Hematopoietic multipotent progenitor cell treated with erythropoietin and hydrocortisone succinate and interleukin-3 and kit ligand, for 8 days (in vitro differentiated cells): ENCODE measurements around the gene HDLBP.
A peak's percentile ranks its signal among the peaks of the same experiment; 100 is the strongest.
"Not testable (repeated sequence)": the region's sequence is repeated elsewhere in the genome, so short reads cannot be mapped to it uniquely, and the experiment has no call there.

ENCODE experiments used
- DNase-seq: peaks from one replicate; pipeline ENCODE4 v3.0.0-alpha.2; 2015

The HDLBP gene

DNA sequence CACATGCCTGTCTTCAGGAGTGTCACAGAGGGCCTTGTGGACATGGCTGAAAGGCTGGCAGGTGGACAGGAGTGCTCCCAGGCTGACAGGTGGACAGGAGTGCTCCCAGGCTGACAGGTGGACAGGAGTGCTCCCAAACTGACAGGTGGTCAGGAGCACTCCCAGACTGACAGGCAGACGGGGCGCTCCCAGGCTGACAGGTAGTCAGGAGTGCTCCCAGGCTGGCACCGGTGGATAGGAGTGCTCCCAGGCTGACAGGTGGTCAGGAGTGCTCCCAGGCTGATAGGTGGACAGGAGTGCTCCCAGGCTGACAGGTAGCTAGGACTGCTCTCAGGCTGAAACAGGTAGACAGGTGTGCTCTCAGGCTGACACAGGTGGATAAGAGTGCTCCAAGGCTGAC lies 110.4 kb downstream of the HDLBP start:
- no peak for DNase-seq

DNA sequence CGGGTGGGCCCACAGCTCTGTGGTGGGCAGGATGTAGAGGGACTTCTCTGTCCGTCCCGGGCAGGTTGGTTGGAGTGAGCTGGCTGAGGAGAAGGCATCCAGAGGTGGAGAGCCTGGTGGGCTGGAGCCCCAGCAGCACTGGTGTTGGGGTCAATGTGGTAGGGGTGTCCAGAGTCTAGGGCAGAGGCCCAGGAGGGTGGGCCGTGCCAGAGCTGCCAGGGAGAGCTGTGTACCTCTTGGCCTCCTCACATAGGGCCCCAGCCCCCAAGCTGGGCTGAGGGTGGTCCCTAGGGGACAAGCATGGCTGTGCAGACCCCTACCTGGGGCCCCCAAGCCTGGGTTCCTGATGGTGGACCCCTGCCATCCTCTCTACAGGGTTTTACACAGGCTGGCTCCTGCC lies 111.0 kb downstream of the HDLBP start:
- no peak for DNase-seq

DNA sequence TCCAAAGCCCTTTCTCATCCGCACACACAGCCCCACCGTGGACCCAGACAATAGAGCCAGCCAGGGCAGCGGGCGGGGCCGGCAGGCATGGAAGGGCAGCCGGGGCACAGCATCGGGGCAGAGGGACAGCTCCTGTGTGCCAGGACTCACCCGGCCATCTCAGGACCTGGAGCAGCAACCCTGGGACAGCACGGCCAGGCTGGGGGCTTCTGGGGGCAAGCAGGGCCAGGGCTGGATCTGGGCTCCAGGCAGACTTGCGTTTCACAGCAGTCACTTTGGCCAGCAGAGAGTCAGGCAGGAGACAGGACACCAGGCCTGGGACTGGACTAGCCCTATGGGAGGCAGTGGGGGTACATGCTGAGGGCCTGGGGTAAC lies 111.5 kb downstream of the HDLBP start:
- no peak for DNase-seq

DNA sequence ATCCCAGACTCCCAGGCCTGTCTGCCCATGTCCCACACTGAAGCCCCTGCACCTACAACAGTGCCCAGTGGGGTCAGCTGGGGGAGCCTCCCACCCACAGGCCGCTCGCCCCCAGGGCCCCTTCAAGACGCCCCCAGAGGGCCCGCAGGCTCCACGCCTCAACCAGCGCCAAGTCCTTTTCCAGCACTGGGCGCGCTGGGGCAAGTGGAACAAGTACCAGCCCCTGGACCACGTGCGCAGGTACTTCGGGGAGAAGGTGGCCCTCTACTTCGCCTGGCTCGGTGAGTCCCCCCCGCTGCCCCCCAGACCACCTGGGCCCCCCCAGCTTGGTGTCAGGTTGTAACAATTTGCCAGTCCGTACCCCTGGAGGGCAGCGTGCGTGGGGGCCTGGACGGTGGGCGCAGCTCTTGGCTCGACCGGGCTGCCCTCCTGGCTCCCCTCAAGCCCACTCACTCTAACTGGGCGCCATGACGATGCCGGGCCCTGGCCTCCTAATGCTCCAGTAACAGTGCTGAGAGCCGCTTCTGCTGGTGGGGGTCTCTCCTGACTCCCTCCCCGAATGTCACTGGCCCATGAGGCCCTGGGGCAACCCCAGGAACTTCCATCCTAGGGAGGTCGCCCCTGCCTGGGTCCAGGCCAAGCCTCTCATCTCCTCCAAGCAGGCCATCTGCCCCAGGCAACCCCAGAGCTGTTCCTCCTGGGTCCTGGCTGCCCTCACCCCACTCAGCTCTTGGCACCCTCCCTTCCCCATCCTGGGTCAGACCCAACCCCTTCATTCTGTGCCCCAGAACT lies 112.1 kb downstream of the HDLBP start:
- DNase-seq: no peak

DNA sequence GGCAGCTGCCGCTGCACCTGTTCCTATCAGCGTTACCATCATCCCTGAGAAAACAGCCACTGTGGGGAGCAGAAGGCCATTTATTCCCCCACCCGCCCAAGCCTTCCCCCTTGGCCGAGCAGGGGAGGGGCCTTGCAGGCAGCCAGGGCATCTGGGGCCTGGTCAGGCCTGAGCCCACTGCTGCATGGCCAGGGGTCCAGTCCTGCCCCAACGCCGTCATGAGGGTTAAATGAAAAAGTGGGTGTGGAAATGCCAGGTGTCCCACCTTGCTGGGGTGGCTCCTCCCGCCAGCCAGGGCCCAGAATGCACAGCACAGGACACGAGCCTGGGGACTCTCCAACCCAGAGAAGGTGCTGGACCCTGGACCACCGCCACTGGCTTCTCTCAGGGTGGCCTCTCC lies 112.8 kb downstream of the HDLBP start:
- DNase-seq: no peak

DNA sequence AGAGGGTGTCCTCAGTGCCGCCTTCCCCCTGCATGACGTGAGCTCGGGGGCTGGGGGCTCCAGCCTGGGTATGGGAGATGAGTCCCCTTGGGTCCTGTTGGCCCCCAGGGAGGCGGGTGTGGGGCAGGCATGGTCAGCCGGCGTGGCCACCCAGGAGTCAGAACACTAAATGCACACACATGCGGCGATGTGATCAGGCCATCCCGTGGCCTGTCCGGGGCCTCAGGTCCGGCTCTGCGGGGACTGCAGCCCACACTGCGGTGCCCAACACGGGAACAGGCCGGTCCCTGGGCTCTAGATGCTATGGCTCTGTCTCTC lies 113.2 kb downstream of the HDLBP start:
- no peak for DNase-seq

DNA sequence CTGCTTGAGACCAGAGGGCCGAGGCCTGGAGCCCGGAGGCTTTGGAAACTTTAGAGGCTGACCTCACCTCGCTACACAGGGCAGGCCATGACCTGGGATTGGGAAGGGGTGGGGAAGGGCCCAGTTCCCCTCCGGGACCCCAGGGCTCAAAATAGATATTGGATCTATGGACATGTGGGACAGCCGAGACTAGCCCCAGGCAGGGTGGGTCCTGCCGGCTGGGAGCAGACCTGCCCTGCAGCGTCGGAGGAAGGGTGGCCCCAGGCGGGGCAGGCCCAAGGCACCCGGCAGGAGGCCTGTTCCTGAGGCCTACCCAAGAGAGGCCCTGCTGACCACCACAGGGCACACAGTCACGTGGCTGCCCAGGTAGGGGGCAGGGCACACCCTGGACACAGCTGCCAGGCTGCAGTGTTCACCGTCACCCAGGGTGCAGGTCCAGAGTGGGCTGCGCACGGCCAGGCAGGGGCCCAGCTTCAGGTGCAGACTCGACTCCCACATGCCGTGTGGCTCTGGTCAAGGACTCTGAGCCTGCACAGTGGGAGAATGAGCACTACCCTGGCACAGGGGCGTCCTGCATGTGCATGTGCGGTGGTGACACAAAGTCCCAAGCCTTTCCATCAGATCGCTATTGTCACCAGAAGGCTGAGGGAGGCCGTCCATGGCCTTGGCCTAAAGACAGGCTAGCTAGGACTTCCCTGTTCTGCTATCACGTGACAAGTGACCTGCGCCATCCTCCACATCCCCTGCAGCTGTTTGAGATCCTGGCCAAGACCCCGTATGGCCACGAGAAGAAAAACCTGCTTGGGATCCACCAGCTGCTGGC lies 113.8 kb downstream of the HDLBP start:
- no peak for DNase-seq

DNA sequence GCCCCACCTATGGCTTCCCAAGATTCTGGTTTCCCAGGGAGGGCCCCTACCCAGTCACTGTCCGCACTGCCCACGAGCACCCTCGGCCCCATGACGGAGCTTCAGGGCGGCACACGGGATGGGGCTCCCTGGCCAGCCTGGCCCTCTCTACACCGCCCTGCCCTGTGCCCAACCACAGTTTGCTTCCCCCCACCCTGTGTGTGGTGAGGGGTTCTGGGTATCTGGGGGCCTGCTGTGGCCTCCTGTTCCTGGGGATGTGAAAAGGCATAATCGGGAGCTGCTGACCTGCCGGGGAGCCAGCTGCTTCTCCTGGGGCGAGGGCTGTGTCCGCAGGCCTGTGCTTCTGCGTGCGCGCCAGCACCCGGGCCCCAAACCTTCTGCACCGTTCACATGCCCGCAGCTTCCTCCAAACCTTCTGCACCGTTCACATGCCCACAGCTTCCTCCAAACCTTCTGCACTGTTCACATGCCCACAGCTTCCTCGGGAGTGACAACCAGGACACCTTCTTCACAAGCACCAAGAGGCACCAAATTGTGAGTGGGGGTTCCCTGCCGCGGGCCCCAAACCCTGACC lies 114.6 kb downstream of the HDLBP start:
- DNase-seq: no peak

DNA sequence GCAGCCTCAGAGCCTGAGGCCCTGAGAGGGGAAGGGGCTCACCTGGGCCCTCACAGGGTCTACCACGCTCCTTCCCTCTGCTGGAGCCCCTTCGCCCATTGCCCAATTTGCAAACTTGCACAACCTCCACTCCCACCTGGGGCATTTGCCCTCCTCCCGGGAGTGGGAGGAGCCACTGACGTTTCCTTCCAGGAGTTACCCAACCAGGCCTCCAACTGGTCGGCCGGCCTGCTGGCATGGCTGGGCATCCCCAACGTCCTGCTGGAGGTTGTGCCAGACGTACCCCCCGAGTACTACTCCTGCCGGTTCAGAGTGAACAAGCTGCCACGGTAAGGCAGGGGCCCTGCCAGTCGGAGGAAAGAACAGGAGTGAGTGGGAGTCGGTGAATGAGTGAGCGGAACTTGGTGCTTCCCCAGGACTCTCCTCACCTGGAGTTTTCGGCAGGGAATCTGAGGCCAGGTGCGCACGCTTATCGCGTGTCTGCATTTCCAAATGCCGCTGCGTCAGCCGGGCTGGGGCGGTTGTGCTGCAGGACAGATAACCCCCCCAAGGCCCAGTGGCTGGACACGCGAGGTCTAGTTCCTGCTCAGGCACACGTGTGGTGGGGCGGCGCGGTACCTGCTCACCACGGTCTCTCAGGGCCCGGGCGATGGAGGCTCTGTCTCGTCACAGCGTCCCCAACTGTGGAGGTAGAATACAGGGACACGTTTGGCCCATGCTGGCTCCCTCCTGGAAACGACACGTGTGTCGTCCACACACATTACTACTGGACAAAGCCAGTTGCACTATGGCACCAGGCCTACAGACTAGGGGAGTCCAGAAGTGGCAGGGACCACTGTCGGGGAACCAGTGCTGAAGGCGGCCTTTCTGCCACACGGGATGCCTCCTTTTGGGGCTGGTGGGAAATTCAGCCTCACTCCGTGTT lies 115.3 kb downstream of the HDLBP start:
- DNase-seq: no peak

DNA sequence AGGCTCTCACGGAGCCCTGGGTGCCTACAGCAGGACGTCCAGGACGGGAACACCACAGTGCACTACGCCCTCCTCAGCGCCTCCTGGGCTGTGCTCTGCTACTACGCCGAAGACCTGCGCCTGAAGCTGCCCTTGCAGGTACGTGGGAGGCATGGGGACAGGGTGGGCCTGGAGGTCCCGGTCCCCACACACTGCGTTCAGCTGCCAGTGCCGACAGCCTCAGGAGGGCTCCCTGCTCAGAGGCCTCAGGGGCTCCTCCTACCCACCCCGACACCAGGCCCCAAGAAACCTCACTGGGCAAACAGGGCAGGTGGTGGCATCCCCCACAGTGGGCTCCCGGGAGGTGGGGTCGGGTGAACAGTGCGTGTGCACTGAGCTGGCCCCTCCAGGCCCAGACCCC lies 116.2 kb downstream of the HDLBP start:
- DNase-seq: no peak

DNA sequence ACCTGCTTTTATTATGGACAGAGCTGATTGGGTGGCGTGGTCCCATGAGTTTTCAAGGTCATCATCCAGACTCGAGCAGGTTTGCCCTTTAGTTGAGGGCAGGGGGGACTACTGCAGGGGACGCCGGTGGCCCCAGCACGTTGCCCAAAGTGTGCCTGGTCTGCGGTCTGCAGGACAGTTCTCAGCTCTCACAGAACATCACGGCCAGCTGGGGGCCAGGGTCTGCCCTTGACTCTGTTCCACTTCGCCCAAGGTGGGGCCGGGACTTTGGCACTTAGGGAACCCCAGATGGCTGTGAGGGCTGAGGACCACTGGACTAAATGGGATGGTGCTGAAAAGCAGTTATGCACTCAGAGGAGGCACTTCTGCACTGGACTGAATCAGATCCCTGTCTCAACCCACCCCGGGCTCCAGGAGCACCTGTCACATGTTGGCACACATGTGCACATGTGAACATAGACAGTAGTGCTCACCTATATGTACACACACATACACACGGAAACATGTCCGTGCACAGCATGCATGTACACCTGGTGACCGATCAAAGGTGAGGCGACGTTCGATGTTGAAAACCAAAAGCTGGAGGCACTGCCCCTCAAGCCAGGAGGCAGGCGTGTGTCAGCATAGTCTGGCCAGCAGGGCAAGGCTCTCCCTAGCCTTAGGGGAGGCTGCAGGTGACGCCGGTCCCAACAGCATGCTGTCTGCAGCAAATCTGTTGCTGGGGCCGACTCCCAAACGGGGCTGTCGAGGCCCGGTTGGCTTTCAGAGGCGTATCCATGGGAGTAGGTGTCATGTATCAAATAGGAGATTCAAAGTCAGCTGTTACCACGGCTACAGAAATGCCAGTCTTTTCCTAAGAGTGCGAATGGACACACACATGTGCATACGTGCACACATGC lies 116.8 kb downstream of the HDLBP start:
- DNase-seq: no peak

DNA sequence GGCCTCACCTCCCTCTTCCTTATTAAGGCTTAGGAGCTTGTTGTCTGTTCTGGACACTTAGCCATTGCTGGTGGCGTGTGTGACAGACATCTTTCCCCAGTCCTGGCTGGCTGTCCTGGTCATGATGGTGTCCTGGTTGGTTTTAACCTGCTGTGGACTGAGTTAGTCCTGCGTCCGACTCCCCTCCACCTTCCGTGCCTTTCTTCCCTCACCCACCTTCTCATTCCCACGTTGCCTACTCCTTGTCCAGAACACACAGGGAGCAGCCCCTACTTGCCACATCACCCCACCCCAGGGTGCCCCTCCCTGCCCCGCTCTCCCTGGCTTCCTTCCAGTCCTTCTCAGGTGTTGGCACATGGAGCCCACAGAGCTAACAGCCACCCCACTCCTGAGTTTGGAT lies 117.5 kb downstream of the HDLBP start:
- no peak for DNase-seq

DNA sequence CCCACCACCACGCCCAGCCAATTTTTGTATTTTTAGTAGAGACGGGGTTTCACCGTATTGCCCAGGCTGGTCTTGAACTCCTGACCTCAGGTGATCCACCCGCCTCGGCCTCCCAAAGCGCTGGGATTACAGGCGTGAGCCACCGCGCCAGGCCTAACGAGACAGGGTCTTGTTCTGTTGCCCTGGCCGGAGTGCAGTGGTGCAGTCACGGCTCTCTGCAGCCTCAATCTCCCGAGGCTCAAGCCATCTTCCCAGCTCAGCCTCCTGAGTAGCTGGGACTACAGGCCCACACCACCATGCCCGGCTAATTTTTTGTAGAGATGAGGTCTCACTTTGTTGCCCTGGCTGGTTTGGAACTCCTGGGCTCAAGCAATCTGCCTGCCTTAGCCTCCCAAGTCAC lies 118.2 kb downstream of the HDLBP start:
- not testable (repeated sequence) for DNase-seq

DNA sequence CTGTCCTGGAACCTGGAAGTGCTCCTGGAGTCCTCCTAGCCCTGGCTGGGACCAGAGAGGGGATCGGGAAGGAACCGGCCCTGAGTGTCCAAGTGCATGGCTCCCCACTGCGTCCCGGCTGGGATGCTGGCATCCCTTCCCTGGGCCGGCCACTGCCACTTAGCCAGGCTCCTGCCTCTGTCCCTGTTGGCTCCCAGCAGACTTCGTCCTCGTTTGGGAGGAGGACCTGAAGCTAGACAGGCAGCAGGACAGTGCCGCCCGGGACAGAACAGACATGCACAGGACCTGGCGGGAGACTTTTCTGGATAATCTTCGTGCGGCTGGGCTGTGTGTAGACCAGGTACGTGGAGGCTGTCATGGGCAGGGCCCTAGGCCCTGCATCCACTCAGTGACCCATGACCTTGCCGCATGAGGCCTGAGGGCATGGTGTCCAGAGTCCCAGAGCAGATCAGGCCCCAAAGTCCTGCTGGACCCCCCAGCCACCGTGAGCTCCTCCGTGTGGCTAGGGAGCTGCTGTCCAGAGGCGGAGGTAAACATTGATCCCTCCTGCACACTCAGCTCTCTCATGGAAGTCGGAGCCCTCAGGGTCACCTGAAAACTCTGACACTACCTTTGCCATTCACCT lies 119.9 kb downstream of the HDLBP start:
- no peak for DNase-seq

DNA sequence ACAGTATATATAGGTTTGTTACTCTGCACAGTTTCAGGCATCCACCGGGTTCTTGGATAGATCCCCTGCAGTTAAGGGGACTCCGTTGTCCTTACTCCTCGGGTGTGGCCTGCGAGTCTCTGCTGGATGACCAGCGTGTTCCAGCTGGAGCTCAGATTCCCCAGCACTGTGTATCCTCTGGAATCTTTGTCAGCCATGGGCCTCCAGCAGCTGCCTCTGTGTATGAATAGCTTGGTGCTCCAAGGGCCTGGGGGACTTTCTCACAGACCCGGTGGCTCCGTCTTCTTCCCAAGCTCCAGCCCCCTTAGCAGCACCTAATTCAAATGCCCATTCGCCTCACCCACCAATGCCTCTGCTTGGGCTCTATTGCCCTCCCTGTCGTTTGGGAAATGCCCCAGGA lies 120.7 kb downstream of the HDLBP start:
- no peak for DNase-seq

DNA sequence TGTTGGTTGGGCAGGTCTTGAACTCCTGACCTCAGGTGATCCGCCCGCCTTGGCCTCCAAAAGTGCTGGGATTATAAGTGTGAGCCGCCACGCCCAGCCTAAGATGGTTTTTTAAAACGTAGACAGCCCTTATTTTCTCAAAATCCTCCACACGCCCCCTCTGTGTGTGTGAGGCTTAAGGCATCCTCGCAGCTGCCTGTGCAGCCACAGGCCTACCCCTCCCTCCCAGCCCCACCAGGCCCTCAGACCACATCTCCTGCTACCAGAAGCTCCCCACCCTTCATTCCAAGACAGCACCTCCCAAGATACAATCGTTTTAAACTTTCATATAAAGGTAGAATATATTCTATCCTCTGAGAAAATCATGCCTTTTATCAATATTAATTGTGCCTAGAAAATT lies 122.2 kb downstream of the HDLBP start:
- peak; percentile 67 for DNase-seq

DNA sequence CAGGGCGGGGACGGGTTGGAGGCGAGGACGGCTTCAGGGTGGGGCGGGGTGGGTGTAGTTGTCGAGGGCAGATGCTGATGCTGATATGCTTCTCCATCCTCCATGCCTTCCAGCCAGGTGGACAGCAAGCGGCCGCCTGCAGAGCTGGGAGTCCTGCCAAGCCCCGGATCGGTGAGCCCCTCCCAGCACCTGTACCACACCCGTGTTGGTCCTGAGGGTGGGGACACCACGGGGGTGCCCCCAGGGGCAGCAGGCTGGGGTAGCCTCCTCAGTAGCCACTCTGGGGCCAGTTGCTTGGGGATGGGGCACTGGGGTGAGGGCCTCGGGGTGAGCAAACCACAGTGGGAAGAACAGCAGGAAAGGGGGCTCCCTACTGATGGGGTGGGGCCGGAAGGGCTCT lies 124.4 kb downstream of the HDLBP start:
- DNase-seq: peak; percentile 26

DNA sequence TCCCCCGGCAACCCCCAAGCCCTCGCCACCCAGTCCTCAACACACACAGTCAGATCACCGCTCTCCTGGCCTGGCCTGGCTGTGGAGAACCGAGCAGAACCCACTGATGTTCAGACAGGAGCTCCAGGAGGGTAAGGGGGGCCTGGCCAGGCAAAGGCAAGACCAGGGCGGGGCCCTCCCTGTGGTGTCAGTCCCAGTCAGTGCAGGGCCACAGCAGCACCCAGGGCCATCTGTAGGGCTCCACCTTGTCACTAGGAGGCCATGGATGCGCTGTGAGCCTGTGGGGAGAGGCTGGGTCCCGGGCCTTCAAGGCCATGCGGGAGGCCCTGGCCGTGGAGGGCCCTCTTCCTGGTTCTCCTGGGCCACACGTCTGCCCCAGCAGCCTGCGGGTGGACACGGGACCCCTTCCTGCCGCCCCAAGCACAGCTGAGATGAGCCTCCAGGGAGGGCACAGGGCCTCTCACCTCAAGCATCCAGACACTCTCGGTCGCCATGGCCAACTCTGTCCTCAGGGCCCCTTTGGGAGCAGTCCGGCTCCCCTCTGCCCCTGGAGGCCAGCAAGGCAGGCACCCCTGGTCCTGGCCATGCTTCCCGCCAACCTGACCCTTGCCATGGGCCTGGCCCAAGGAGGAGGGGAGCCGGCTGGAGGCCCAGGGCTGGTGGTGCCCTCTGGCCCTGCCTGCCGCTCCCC lies 125.0 kb downstream of the HDLBP start:
- peak; percentile 39 for DNase-seq

DNA sequence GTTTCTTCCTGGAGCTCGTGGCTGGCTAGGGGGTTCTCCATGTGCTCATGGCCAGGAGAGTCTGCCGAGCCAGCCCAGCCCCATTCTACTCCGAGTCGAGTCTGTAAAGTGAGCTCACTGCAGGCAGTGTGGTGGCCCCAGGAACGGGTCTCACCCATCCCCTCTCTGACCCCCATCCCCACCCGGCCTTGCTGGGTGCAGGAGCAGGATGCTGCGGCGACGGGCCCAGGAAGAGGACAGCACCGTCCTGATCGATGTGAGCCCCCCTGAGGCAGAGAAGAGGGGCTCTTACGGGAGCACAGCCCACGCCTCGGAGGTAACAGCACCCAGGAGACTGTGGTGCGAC lies 125.6 kb downstream of the HDLBP start:
- DNase-seq: no peak

DNA sequence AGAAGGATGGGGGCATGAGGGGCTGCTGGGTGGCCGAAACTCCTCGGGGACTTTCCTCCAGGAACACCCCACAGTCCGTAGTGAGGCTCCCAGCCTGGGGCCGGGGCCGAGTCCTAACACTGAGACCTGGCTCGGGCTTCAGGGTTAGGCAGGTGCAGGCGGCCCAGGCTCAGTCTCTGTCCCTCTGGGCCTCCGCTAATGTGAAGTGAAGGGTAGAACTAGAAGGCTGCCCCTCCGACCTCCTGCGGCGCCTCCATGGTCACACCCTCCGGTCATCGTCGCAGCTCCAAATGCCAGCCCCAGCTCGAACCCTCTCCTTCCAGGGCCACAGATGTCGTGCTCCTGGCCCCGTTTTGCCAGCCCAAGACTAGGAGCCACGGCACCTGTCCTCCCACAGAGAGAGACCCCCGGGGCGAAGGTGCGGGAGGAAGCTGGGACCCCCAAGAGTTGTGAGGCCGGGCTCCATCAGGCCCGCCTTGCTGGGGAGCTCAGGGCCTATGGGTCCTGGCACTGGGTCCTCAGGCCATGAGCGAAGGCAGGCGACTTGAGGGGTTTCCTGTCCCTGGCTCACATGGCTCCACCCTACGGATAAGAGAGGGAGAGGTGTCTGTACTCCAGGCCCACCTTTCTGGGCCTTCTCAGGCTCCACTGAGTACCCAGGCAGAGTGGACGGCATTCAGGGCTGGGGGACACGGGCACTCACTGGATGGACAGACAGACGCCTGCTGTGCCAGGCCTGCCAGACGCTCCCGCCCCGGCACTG lies 126.2 kb downstream of the HDLBP start:
- no peak for DNase-seq
